ENCODE data around the gene PRR4. TPM values are rescaled to one million over a fixed set of nuclear protein-coding genes. Genes with fewer than 3 reads are reported as not detected.

The PRR4 gene
- total RNA-seq, 4 donors from 2014 or later, result 1.2 to 3.5 TPM; not detected in 2

DNA sequence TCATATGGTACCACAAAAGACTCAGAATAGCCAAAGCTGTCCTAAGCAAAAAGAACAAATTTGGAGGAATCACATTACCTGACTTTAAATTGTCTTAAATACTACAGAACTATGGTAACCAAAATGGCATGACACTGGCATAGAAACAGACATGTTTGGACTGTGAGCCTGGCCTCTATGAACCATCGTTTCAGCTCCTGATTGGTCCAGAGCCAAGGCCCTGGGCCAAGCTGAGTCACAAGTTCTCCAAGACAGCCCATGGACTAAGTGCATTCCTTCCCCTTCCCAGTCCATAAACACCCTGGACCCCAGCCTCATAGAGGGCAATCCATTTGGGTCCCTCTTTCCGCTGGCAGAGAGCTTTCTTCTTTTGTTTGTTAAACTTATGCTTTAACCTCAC lies 12.1 kb upstream of the PRR4 start:
- Histone ChIP-seq H3K9me3 (no peaks in the 10 kb centered on the region), H3K4me1 (no peaks in the 10 kb centered on the region), H3K36me3 (no peaks in the 10 kb centered on the region), H3K4me3 (no peak overlapping the region), H3K27ac (no peak overlapping the region), H3K27me3 (no peaks in the 10 kb centered on the region)
- TF ChIP-seq POLR2A (IDR thresholded peaks at IDR 0.05), result no peak
- TF ChIP-seq, protein P1, sequence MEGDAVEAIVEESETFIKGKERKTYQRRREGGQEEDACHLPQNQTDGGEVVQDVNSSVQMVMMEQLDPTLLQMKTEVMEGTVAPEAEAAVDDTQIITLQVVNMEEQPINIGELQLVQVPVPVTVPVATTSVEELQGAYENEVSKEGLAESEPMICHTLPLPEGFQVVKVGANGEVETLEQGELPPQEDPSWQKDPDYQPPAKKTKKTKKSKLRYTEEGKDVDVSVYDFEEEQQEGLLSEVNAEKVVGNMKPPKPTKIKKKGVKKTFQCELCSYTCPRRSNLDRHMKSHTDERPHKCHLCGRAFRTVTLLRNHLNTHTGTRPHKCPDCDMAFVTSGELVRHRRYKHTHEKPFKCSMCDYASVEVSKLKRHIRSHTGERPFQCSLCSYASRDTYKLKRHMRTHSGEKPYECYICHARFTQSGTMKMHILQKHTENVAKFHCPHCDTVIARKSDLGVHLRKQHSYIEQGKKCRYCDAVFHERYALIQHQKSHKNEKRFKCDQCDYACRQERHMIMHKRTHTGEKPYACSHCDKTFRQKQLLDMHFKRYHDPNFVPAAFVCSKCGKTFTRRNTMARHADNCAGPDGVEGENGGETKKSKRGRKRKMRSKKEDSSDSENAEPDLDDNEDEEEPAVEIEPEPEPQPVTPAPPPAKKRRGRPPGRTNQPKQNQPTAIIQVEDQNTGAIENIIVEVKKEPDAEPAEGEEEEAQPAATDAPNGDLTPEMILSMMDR (IDR thresholded peaks at IDR 0.05 in 4 of 5, conservative IDR thresholded peaks at IDR 0.05 in 1 of 5), result no peak
- ATAC-seq, result no peak
- intact Hi-C loops (cut with DNase I; ENCODE audit: low total_unique reads) (no loop called here), in situ Hi-C loops (cut with MboI; ENCODE audit: low sequenced_read_pairs in 4 of 4) (no loop called here)
- no peak for DNase-seq

DNA sequence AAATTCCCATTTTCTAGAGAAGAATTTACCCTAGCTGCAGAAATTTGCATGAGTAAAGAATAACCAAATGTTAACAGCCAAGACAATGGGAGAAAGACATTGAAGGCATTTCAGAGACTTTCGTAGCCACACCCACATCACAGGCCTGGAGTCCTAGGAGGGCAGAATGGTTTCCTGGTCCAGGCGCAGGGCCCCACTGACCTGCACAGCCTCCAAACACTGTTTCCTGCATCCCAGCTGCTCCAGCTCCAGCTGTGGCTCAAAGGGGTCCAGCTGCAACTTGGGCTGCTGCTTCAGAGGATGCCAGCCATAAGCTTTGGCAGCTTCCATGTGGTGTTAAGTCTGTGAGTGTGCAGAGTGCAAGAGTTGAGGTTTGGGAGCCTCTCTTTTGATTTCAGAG lies 6.5 kb upstream of the PRR4 start:
- intact Hi-C loops (cut with DNase I; ENCODE audit: low total_unique reads), result no loop called here
- in situ Hi-C loops (cut with MboI; ENCODE audit: low sequenced_read_pairs in 4 of 4), result no loop called here
- no peaks in the 10 kb centered on the region for H3K36me3 ChIP-seq
- no peak for ATAC-seq
- no peak for DNase-seq
- no peaks in the 10 kb centered on the region for H3K9me3 ChIP-seq
- no peaks in the 10 kb centered on the region for H3K4me1 ChIP-seq
- no peaks in the 10 kb centered on the region for H3K27me3 ChIP-seq
- H3K27ac ChIP-seq, result no peak overlapping the region
- no peak for TF ChIP-seq POLR2A (IDR thresholded peaks at IDR 0.05)
- TF ChIP-seq, protein P1 (IDR thresholded peaks at IDR 0.05 in 4 of 5, conservative IDR thresholded peaks at IDR 0.05 in 1 of 5), result no peak
- no peak overlapping the region for H3K4me3 ChIP-seq

DNA sequence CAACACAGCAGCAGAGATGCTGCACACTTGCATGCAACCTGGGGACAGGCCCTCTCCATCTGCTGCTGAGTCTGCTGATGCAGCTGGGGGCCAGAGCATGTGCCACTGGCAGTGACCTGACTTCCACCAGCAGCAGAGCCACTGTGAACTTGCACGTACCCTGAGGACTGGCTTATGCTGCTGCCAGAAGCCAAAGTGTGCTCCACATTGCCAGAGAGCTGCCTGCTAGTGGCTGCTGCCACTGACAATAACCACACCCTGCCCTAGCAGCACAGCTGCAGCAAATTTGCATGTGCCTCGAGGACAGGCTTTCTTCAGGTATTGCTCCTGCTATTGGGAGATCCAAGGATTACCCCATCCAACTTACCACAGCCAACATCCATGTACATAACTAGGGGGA lies 4.5 kb upstream of the PRR4 start:
- H3K27ac ChIP-seq, result no peak overlapping the region
- no peaks in the 10 kb centered on the region for H3K36me3 ChIP-seq
- no peaks in the 10 kb centered on the region for H3K9me3 ChIP-seq
- DNase-seq (no peak), ATAC-seq (no peak)
- no peak overlapping the region for H3K4me3 ChIP-seq
- H3K27me3 ChIP-seq, result no peaks in the 10 kb centered on the region
- in situ Hi-C loops (cut with MboI; ENCODE audit: low sequenced_read_pairs in 4 of 4) (no loop called here), intact Hi-C loops (cut with DNase I; ENCODE audit: low total_unique reads) (no loop called here)
- H3K4me1 ChIP-seq, result no peaks in the 10 kb centered on the region
- no peak for TF ChIP-seq POLR2A (IDR thresholded peaks at IDR 0.05)
- TF ChIP-seq, protein P1 (IDR thresholded peaks at IDR 0.05 in 4 of 5, conservative IDR thresholded peaks at IDR 0.05 in 1 of 5), result no peak

DNA sequence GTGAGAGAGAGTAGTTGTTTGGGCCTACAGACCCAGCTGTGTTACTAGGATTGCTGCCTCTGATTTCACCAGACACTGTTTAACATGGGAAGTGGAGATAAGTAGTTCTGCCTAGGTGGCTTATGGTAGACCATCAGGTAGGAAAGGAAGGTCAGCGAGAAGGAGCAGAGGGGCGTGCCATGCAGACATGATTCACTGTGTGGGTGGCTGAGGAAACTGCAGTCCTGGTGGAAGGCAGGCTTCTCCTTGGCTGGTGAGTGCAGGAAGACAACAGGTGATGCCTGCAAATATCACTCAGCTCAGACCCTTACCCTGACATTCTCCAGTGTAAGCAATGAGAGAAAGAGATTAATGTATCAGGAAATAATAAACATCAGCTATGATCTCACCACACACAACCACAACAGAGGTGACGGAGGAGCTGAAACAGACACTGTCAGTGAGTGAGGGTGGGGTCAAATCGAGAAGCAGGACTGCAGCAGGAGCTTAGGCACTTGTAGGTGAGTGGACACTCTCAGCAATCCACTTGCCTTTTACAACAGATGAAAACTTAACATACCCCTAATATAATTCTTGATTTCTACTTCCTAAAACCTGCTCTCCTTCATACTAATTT lies 2.1 kb upstream of the PRR4 start:
- no peak overlapping the region for H3K27ac ChIP-seq
- no peaks in the 10 kb centered on the region for H3K27me3 ChIP-seq
- DNase-seq (no peak), ATAC-seq (no peak)
- H3K36me3 ChIP-seq, result no peaks in the 10 kb centered on the region
- intact Hi-C loops (cut with DNase I; ENCODE audit: low total_unique reads), result no loop called here
- no peak for TF ChIP-seq POLR2A (IDR thresholded peaks at IDR 0.05)
- TF ChIP-seq, protein P1 (IDR thresholded peaks at IDR 0.05 in 4 of 5, conservative IDR thresholded peaks at IDR 0.05 in 1 of 5), result no peak
- no peaks in the 10 kb centered on the region for H3K9me3 ChIP-seq
- in situ Hi-C loops (cut with MboI; ENCODE audit: low sequenced_read_pairs in 4 of 4), result no loop called here
- H3K4me3 ChIP-seq, result no peak overlapping the region
- H3K4me1 ChIP-seq, result no peaks in the 10 kb centered on the region

DNA sequence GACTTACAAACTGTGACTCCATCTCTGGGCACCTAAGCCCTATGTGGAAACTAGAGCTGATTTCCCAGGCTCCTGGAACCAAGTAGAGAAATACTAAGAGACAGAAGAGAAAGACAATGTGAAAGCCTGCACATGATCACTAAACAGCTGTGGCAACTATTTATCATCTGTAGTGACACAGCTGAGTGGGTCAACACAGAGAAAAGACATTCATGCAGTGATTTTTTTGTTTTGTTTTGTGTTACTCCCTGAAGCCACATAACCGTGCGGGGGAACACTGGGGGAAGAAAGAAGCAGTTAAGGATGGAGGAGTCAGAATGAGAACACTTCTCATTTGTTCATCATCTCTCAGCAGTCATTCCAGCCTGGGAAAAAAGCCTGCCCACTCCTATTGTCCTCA lies 1.5 kb downstream of the PRR4 start:
- TF ChIP-seq POLR2A (IDR thresholded peaks at IDR 0.05), result no peak
- TF ChIP-seq, protein P1 (IDR thresholded peaks at IDR 0.05 in 4 of 5, conservative IDR thresholded peaks at IDR 0.05 in 1 of 5), result no peak
- H3K27ac ChIP-seq, result no peak overlapping the region
- H3K36me3 ChIP-seq, result no peaks in the 10 kb centered on the region
- H3K4me1 ChIP-seq, result no peaks in the 10 kb centered on the region
- intact Hi-C loops (cut with DNase I; ENCODE audit: low total_unique reads) (no loop called here), in situ Hi-C loops (cut with MboI; ENCODE audit: low sequenced_read_pairs in 4 of 4) (no loop called here)
- DNase-seq, result no peak
- no peaks in the 10 kb centered on the region for H3K9me3 ChIP-seq
- no peak overlapping the region for H3K4me3 ChIP-seq
- no peak for ATAC-seq
- no peaks in the 10 kb centered on the region for H3K27me3 ChIP-seq

All from gastrocnemius medialis (tissue), 4 donors.